Neutrophil (primary cell): ENCODE measurements around the gene CD200.

Experiments
- H3K27ac ChIP-seq: fragments of 200-600 bp; sonication (generic); 2 replicates; pipeline ENCODE4 v1.5.1; 2016; ENCODE audit warnings: mild to moderate bottlenecking, moderate library complexity
- H3K27me3 ChIP-seq: fragments of 200-600 bp; sonication (generic); 2 replicates; pipeline ENCODE4 v1.6.0; 2016; ENCODE audit warnings: mild to moderate bottlenecking
- H3K36me3 ChIP-seq: fragments of 200-600 bp; sonication (generic); 2 replicates; pipeline ENCODE4 v1.5.1; 2017
- H3K4me1 ChIP-seq, 2 experiments: fragments of 200-600 bp in 1 of 2; sonication (generic) in 1 of 2; 1 replicate in 1 of 2; 2 replicates in 1 of 2; pipeline versions ENCODE4 v1.5.1 to v1.6.1; 2013 to 2016; ENCODE audit warnings: low read depth in 1 of 2, low read length in 1 of 2, mild to moderate bottlenecking in 1 of 2, moderate library complexity in 1 of 2; ENCODE audit not compliant: control insufficient read depth in 1 of 2, insufficient read depth in 1 of 2
- H3K4me3 ChIP-seq, 2 experiments: fragments of 200-600 bp in 1 of 2; sonication (generic) in 1 of 2; 1 replicate in 1 of 2; 2 replicates in 1 of 2; pipeline ENCODE4 v1.5.1; 2013 to 2016; ENCODE audit warnings: low read depth in 1 of 2, low read length in 1 of 2, mild to moderate bottlenecking in 1 of 2, moderate library complexity in 1 of 2
- H3K9me3 ChIP-seq: fragments of 200-600 bp; sonication (generic); 2 replicates; pipeline ENCODE4 v1.5.1; 2016
- TF ChIP-seq, protein P1 (sequence below): fragments of 200-600 bp; sonication (generic); IDR thresholded peaks from 2 replicates; pipeline ENCODE4 v1.5.1; 2016; ENCODE audit warnings: antibody characterized with exemption

Gene CD200

DNA sequence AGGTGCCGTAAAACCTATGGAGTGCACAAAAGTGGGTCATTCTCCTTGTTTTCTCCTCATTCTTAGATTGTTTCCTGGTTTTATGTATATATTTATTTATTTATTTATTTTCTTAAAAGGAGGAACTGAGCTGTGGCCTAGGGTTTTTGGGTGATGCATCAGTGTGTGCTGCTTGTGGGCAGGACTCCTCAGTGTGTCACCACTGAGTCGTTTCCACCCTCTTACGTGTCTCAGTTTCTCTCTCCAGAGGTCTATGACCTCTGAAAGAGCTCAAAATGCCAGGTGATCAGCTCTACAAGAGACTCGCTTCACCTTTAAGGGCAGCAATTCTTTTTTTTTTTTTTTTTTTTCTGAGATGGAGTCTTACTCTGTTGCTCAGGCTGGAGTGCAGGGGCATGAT is 72.9 kb downstream of the CD200 start:
- no peaks in the 10 kb centered on the region for H3K27me3 ChIP-seq
- H3K9me3 ChIP-seq: no peaks in the 10 kb centered on the region
- H3K36me3 ChIP-seq: no peaks in the 10 kb centered on the region
- H3K4me3 ChIP-seq: no peak overlapping the region
- TF ChIP-seq, protein P1, sequence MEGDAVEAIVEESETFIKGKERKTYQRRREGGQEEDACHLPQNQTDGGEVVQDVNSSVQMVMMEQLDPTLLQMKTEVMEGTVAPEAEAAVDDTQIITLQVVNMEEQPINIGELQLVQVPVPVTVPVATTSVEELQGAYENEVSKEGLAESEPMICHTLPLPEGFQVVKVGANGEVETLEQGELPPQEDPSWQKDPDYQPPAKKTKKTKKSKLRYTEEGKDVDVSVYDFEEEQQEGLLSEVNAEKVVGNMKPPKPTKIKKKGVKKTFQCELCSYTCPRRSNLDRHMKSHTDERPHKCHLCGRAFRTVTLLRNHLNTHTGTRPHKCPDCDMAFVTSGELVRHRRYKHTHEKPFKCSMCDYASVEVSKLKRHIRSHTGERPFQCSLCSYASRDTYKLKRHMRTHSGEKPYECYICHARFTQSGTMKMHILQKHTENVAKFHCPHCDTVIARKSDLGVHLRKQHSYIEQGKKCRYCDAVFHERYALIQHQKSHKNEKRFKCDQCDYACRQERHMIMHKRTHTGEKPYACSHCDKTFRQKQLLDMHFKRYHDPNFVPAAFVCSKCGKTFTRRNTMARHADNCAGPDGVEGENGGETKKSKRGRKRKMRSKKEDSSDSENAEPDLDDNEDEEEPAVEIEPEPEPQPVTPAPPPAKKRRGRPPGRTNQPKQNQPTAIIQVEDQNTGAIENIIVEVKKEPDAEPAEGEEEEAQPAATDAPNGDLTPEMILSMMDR: no peak
- no peak overlapping the region for H3K27ac ChIP-seq
- no peaks in the 10 kb centered on the region for H3K4me1 ChIP-seq

DNA sequence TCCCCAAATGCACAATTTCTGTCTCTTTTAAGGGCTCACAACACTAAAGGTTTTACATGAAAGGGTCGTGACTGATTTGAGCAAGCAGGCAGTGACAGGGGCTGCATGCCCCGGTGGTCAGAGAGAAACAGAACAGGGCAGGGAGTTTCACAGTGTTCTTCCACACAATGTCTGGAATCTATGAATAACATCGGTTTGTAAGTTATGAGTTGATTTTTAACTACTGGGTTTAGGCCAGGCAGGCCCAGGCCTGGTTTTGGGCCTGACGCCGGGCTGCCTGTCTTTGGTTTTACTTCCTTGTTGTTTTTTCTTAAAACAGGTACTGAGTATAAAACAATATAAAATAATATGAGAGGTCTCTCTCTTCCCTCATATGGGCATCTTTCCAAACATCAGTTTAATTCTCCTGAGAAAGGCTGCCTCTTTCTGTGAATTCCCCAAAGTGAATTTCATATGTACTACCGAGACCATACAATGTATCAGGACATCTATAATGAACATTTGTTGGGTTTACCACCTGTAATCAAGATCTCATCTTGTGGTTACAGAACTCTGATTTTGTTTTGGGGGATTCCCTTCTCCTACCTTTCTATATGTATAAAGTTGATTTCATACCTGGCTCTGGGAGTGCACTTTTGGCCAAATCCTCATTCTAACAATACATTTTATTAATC is 74.4 kb downstream of the CD200 start:
- Histone ChIP-seq H3K36me3 (no peaks in the 10 kb centered on the region), H3K27me3 (no peaks in the 10 kb centered on the region), H3K27ac (no peak overlapping the region), H3K9me3 (no peaks in the 10 kb centered on the region), H3K4me3 (no peak overlapping the region), H3K4me1 (no peaks in the 10 kb centered on the region)
- TF ChIP-seq, protein P1: no peak

DNA sequence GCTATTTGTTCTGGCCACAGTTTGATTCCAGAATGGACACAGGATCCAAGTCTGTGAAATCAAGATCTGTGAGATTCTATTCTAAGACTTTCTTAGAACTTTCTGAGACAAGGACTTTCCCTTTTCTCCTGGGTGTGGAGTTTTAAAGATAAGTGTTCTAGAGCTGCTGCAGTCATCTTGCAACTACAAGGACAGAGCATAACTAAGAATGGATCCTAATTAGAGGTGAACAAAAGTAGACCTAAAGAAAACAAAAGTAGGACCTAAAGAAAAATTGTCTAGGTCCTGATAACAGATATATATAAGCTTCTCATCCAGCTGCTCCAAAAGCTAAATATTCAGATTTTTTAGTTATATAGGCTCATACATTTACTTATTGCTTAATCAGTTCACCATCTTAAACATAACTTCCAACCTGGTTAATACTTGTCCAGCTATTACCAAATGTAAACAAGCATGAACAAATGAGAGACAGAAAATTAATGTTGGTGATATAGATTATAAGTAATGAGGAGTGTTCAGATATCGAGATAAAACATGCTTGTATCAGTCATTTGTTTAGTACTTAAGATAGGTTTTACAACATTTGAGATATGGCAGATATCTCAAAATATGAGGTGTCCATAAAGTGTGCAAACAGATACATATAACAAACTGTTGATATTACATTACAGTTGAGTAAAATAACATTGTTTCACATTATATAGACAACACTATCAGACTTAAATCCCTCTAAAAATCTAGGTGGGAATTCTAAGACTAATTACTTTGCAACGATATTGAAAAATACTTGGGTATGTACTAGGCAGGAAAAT is 75.1 kb downstream of the CD200 start:
- Histone ChIP-seq H3K9me3 (no peaks in the 10 kb centered on the region), H3K4me1 (no peaks in the 10 kb centered on the region), H3K27ac (no peak overlapping the region), H3K4me3 (no peak overlapping the region), H3K36me3 (no peaks in the 10 kb centered on the region), H3K27me3 (no peaks in the 10 kb centered on the region)
- TF ChIP-seq, protein P1: no peak

DNA sequence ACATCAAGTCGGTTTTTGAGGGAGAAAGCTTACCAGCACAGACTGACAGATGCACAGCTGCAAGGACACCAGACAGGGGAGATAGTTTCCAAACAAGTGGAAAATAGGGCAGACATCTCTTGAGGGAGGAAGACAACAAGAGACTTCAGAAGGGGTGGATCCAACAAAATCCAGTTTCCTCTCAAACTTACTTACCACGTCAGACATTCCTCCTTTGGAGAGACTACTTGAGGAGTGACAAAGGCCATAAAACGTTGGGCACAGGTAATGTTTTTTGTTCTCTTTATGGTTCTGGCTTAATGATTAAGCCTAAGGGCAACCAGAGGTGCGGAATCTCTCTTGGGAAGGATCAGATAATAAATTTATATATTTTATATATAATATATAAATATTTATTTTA is 76.1 kb downstream of the CD200 start:
- no peak overlapping the region for H3K27ac ChIP-seq
- TF ChIP-seq, protein P1: no peak
- no peaks in the 10 kb centered on the region for H3K9me3 ChIP-seq
- no peaks in the 10 kb centered on the region for H3K27me3 ChIP-seq
- H3K4me3 ChIP-seq: no peak overlapping the region
- no peaks in the 10 kb centered on the region for H3K36me3 ChIP-seq
- no peaks in the 10 kb centered on the region for H3K4me1 ChIP-seq

DNA sequence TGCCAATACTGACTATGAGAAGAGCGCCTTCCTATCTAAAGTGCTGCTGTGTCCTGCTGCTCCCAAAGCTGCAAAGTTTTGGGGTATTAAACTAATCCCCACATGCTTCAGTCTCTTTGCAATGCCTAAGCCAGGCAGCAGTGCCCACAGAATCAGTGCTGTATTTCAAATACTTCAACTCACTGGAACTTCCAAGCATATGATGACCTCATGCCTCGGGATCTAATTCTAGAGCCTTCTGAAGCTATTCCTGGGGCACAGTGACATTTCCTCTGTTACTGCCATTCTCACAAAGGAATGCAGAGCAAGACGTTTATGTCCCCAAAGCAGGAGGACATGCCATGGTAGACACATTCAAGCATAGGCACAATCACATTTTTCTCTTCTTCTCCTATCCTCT is 78.5 kb downstream of the CD200 start:
- H3K27ac ChIP-seq: no peak overlapping the region
- H3K36me3 ChIP-seq: no peaks in the 10 kb centered on the region
- TF ChIP-seq, protein P1: no peak
- no peak overlapping the region for H3K4me3 ChIP-seq
- H3K4me1 ChIP-seq: no peaks in the 10 kb centered on the region
- H3K27me3 ChIP-seq: no peaks in the 10 kb centered on the region
- no peaks in the 10 kb centered on the region for H3K9me3 ChIP-seq
